Measurements from ENCODE around the gene LYG2.
"Not testable (repeated sequence)": the region's sequence is repeated elsewhere in the genome, so short reads cannot be mapped to it uniquely, and the experiment has no call there.

LYG2 gene

DNA sequence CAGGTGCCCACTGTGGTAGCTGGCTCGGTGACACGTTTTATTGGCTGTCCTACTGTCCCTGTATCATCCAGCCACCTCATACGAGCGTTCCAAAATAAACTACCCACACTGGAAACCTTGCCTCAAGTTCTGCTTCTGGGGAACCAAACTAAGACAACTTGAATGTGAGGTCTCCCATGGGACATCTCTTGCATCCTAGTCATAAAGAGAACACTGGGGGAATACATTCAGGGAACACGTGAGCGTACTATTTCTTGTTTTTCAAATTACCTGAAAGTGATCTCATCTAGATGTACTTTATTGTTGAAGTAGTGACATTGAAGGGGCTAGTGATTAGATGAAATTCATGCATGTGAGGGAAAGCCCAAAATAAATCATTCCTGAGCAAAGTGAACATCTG lies 15.0 kb downstream of the LYG2 start:
- no peak for DNase-seq (ENCODE audit: low read depth)
- TF ChIP-seq, protein P1, sequence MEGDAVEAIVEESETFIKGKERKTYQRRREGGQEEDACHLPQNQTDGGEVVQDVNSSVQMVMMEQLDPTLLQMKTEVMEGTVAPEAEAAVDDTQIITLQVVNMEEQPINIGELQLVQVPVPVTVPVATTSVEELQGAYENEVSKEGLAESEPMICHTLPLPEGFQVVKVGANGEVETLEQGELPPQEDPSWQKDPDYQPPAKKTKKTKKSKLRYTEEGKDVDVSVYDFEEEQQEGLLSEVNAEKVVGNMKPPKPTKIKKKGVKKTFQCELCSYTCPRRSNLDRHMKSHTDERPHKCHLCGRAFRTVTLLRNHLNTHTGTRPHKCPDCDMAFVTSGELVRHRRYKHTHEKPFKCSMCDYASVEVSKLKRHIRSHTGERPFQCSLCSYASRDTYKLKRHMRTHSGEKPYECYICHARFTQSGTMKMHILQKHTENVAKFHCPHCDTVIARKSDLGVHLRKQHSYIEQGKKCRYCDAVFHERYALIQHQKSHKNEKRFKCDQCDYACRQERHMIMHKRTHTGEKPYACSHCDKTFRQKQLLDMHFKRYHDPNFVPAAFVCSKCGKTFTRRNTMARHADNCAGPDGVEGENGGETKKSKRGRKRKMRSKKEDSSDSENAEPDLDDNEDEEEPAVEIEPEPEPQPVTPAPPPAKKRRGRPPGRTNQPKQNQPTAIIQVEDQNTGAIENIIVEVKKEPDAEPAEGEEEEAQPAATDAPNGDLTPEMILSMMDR (conservative IDR thresholded peaks at IDR 0.05; ENCODE audit: low read length) = no peak
- H3K4me3 ChIP-seq (ENCODE audit: low read length) = no peak overlapping the region

DNA sequence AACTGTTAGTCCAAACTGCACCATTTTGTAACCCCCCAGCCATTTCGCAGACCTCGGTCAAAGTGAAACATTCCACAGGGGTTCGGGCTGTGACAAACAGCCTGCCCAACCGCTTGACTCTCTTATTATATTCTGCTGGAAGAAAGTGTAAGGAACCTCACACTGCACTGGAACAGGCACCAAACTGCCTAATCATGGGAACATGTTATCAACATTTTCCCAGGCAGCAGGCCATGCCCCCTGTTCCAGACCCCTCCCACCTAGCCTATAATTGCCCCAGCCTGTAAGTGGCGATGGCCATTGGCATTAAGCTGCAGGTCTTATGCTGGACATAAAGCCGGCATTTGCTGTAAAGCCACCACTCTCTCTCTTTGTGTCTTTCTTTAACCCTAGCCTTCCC lies 16.9 kb downstream of the LYG2 start:
- TF ChIP-seq, protein P1 (conservative IDR thresholded peaks at IDR 0.05; ENCODE audit: low read length) = no peak
- DNase-seq (ENCODE audit: low read depth) = no peak
- no peak overlapping the region for H3K4me3 ChIP-seq (ENCODE audit: low read length)

DNA sequence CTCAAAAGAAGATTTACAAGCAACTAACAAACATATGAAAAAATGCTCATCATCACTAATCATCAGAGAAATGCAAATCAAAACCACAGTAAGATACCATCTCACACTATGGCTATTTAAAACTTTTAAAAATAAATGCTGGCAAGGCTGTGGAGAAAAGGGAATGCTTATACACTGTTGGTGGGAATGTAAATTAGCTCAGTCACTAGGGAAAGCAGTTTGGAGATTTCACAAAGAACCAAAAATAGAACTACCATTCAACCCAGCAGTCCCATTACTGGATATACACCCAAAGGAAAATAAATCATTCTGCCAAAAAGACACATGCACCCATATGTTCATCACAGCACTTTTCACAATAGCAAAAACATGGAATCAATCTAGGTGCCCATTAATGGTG lies 22.3 kb downstream of the LYG2 start:
- DNase-seq (ENCODE audit: low read depth); H3K4me3 ChIP-seq (ENCODE audit: low read length): not testable (repeated sequence)

DNA sequence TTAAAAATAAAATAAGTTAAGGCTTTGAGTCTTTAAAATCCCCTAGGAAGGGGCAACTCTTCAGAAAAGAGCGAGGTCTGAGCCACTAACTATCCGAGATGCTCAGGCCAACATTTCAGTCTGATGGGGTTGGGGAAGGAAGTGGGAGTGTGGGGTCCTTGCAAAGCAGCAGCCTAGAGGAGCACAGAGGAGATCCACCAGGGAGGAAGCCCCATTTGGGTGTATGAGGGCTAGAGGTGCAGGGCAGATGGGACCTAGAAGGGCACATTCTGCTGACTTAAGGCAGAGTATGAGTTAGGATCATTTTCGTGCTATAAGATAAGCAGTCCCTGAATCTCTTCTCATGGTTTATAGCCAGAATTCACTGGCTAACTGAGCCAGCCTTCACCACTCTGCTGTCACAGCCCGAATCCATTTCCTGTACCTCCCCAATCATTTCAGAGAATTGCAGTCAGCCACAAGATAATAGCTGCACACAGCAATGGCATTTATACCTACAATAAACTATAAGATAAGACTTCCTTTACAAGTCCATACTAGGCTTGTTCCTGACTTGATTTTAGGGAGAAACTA lies 37.5 kb downstream of the LYG2 start:
- no peak for DNase-seq (ENCODE audit: low read depth)
- TF ChIP-seq, protein P1 (conservative IDR thresholded peaks at IDR 0.05; ENCODE audit: low read length) = no peak
- H3K4me3 ChIP-seq (ENCODE audit: low read length) = no peak overlapping the region

DNA sequence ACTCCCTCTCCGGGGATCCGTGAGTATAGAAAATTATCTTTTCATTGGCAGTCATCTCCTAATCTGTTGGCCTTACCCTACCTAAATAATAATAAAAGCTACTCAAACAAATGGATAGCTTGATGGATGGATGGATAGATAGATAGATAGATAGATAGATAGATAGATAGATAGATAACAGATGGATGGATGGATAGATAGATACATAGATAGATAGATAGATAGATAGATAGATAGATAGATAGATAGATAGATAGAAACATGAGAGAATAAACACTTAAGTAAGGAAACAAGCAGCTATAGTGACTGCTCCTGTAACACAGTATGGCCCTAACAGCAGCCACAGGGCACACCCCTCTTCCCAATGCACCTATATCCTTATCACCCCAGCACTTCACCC lies 39.4 kb downstream of the LYG2 start:
- no peak for DNase-seq (ENCODE audit: low read depth)
- TF ChIP-seq, protein P1 (conservative IDR thresholded peaks at IDR 0.05; ENCODE audit: low read length) = no peak
- H3K4me3 ChIP-seq (ENCODE audit: low read length) = no peak overlapping the region

DNA sequence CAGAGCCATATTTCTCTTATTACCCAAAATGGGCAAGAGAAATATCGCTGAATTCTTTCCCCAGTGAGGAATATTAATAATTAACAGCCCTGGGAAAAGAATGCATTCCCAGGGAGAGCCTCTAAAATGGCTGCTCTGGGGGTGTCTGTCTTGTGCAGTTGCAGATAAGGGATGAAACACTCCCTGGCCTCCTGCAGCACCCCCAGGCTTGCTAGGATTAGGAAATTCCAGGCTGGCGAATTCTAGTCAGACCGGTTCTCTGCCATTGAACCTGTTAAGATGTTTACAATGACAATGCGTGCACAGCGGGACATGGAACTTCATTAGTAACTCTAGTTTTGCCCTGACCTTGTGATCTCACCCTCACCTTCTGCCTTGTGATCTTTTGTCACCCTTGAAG lies 50.0 kb downstream of the LYG2 start:
- H3K4me3 ChIP-seq (ENCODE audit: low read length) = no peak overlapping the region
- TF ChIP-seq, protein P1 (conservative IDR thresholded peaks at IDR 0.05; ENCODE audit: low read length) = no peak
- DNase-seq (ENCODE audit: low read depth) = no peak

DNA sequence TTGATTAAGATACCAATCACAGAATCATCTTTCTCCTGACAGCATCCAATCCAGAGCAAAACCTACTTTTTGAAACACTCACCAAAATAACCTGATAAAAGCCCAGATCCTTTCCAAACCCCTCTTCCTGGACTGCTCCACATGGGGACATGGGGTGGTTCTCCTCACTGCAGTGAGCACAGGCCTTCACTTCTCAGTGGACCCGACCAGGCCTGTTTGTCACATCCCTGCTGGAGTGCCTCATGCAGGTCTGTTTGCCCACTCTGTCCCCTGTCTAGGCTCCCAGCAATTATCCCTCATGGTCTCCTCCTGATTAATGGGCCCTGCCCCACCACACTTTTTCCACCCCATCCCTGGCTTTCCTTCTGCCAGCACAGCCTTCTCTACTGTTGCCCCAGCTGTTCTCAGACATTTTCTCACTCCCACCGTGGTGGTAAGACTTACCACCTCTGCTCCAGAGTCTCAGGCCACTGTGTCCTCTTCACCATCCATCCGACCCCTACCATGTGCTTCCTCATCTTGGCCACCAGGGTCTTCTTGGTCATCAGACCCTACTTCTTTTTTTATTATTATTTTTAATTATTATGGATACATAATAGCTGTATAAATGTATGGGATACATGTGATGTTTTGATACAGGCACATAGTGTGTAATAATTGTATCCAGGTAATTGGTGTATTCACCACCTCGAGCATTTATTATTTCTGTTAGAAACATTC lies 53.3 kb downstream of the LYG2 start:
- TF ChIP-seq, protein P1 (conservative IDR thresholded peaks at IDR 0.05; ENCODE audit: low read length) = no peak
- DNase-seq (ENCODE audit: low read depth) = no peak
- H3K4me3 ChIP-seq (ENCODE audit: low read length) = no peak overlapping the region

Measured in AG10803 (cell line).